NCI-H1417 treated with DMSO at 0.1 percent for 48 hours (cell line): Measurements from ENCODE around the gene KRTAP10-3.
"Not testable (repeated sequence)": the region's sequence is repeated elsewhere in the genome, so short reads cannot be mapped to it uniquely, and the experiment has no call there.

Source experiments
- DNase-seq: peaks from one replicate; lab custom pipeline; 2025; lab: John Stamatoyannopoulos, UW

The KRTAP10-3 gene

GRCh38 chr21:44571296-44571695 lies 12.7 kb upstream of the KRTAP10-3 start:
- no peak for DNase-seq

DNA sequence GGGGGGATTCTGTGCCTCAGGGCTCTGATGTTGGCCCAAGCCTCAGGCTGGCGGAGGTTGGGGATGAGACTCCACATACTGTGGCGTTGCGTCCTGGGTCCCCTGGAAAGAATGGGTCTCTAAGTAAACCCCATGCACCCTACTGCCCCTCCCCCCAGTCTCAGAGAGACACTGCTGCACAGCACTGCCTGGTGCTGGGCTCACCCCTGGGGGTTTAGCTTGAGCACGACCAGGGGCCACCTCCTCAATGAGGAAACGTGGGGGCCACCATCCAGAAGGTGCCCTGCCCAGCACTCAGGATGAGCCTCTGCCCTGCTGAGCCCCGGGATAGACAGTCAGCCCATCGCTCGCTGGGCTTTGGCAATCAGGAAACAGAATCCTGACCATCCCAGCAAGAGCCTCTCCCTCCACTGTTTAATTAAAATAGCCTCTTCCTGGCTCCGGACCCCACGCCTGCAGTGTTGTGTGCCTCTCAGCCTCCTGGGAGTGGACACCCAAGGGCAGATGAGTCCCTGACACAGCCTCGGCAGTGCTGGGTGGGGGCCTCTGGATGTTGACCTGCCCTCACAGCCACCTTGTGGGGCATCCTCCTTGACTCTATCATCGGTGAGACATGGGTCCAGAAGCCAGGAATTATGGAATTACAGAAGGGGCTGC lies 11.4 kb upstream of the KRTAP10-3 start:
- no peak for DNase-seq

DNA sequence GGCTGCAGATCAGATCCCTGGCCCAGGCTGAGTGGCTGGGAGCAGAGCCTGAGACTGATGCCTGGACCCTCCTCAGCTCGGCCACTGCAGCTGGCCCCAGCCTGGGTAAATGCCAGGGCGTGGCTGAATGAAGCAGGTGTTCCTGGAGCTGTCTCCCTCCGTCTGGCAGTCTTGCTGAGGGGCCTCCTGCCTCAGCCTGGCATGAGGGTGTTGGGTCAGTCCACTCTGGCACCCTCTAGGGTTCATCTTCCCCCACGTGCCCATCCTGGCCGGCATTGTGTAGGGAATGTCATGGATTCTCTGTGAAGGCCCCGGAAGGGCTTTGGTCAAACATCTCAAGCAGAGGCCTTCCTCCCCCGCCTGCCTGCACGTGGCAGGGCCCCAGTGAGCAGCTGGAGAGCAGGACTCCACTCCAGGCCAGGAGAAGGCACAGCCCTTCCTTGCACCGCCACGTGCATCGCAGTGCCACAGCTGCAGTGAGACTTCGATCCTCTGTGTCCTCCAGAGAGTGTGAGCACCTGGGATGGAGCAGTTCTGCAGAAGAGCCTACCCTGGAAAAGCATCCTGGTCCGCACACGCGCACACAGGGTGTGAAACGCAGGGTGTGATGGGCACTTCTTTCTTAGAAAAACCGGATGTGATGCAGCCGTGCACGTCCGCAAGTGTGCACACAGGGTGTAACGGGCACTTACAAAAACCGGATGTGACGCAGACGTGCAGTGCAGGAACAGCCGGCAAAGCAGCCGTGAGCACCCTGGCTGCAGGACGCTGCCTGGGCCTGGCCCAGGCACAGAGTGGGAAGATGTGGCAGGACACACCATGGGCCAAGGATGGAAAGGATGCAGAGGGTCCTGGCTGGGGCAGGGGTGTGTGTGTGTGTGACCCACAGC lies 10.3 kb upstream of the KRTAP10-3 start:
- DNase-seq, result no peak

- no peak for DNase-seq
Measured at GRCh38 chr21:44568261-44568660, 9.7 kb upstream of the KRTAP10-3 start.

- no peak for DNase-seq
Measured at GRCh38 chr21:44567481-44568171, 9.0 kb upstream of the KRTAP10-3 start.

DNA sequence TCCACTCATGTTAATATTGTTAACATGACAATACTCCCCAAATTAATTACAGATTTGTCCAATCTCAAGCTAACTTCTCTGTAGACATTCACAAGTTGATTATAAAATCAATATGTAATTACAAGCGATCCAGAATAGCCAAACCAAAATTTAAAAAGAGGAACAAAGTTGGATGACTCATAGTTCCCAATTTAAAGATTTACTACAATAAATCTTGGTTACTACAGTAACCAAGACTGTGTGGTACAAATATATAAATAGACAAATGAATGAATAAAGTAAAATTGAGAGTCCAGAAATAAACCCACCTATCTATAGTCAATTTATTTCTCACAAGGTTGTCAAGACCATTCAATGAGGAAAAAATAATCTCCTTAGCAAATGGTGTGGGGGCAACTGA lies 7.8 kb upstream of the KRTAP10-3 start:
- no peak for DNase-seq

GRCh38 chr21:44564886-44565598 lies 6.4 kb upstream of the KRTAP10-3 start:
- no peak for DNase-seq

- no peak for DNase-seq
Measured at GRCh38 chr21:44564099-44564498, 5.5 kb upstream of the KRTAP10-3 start.

- DNase-seq, result not testable (repeated sequence)
Measured at GRCh38 chr21:44558329-44558675, 293 bp downstream of the KRTAP10-3 start.

- no peak for DNase-seq
Measured at GRCh38 chr21:44557491-44558328, 885 bp downstream of the KRTAP10-3 start.

DNA sequence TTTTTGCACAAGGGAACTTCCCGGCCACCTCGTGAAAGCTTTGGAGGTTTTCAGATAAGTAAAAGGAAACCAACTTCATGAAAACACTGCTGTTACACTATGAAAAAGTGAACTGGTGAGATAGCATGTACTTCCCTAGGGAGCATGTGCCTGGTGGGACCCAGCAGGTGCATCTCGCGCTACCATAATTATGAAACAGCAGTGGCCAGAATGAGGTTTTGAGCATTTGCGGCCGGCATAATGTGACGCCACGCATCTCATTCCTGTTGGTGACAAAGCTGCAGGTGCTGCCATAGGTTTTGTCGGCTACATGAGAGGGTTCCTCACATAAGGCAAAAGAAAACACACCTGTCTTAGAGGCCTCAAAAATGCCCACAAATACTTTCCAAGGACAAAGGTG lies 1.7 kb downstream of the KRTAP10-3 start:
- peak; percentile 8 for DNase-seq

- no peak for DNase-seq
Measured at GRCh38 chr21:44555200-44555875, 3.3 kb downstream of the KRTAP10-3 start.

GRCh38 chr21:44552681-44553080 lies 5.9 kb downstream of the KRTAP10-3 start:
- no peak for DNase-seq

- no peak for DNase-seq
Measured at GRCh38 chr21:44552136-44552535, 6.5 kb downstream of the KRTAP10-3 start.

DNA sequence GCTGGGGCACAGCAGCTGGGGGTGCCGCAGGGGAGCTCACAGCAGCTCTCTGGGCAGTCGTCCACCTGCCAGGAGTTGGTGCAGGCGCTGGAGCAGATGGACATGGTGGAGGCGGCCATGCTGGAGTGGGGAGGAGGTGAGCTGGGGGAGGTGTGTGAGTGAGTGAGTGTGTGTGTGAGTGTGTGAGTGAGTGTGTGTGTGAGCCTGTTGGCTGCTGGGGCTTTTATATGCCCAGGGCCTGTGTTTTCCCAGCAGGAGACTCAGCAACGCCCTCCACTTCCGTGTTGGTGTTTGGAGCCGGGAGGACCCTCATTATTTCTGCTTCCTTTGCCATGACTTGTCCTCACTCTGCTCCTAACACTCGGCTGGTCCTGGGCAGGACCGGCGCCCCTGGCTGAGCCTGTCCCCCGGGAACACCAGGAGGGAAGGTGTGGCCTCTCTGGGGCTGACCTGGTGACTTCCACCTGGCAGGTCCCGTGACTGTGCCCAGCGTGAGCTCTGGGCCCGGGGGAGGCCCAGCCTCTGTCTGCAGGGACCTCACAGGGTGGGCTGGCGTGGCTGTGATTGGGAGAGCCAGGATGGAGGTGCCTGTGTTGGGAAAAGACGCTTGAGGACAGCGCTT lies 7.1 kb downstream of the KRTAP10-3 start, which contains the start of gene KRTAP10-2:
Gene KRTAP10-2, minus strand, starts transcription at position 166 of the 622 bp plus-strand sequence. Its CDS starts 47 bp downstream, at position 119.
- DNase-seq, result no peak

- no peak for DNase-seq
Measured at GRCh38 chr21:44550807-44551206, 7.8 kb downstream of the KRTAP10-3 start.

DNA sequence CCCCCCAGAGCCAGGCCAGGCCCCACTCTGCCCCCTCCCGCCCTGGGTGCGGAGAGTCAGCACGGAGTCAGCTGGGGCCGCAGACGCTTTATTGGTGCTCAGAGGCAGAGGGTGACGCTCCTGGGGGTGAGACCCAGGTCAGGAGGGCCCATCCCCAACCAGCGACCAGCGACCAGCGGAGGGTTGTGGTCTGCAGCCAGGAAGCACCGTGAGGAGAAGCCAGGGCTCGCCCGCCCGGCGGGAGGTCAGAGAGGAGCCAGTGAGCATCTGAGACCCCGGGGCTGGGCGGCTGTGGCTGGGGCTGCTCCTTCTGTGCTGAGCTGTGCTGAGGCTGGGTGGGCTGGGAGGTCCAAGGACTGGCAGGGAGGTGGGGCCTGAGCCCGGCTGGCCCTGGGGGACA lies 8.3 kb downstream of the KRTAP10-3 start:
- not testable (repeated sequence) for DNase-seq

- DNase-seq, result no peak
Measured at GRCh38 chr21:44549525-44550211, 8.9 kb downstream of the KRTAP10-3 start.

- no peak for DNase-seq
Measured at GRCh38 chr21:44548922-44549321, 9.7 kb downstream of the KRTAP10-3 start.
